Measurements from ENCODE around the gene PGA5. TPM values are rescaled to one million over a fixed set of nuclear protein-coding genes. Genes with fewer than 3 reads are reported as not detected.
"Not testable (repeated sequence)": the region's sequence is repeated elsewhere in the genome, so short reads cannot be mapped to it uniquely, and the experiment has no call there.

PGA5 gene
- total and polyA plus RNA-seq, 2 experiments from 2014 or later, result 0.45 to 0.52 TPM

DNA sequence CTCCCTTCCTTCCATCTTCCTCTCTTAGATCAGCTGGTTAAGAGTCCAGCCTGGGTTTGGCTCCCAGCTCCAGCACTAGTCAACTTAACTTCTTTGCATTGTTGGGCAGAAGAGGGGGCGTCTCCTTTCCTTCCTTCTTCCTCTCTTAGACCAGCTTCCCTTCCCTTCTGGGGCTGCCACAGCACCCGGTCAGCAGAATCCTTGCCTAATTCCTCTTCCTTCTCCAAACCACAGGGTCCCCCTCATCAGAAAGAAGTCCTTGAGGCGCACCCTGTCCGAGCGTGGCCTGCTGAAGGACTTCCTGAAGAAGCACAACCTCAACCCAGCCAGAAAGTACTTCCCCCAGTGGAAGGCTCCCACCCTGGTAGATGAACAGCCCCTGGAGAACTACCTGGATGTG lies 37.1 kb upstream of the PGA5 start:
- H3K4me3 Mint-ChIP-seq; H3K36me3 Mint-ChIP-seq (ENCODE audit: low read depth); H3K9me3 Mint-ChIP-seq; H3K4me3 ChIP-seq; H3K4me2 ChIP-seq; H3F3A ChIP-seq (replicated peaks; ENCODE audit: low read depth); H3K79me2 ChIP-seq (replicated peaks; ENCODE audit: insufficient read depth); DNase-seq (ENCODE audit: low spot score); H4K20me1 ChIP-seq (replicated peaks; ENCODE audit: insufficient read depth); H3K27ac ChIP-seq (ENCODE audit: low read depth); H3K27me3 ChIP-seq (ENCODE audit: insufficient read depth); H3K4me1 Mint-ChIP-seq; H3K27ac Mint-ChIP-seq; H3K4me1 ChIP-seq (ENCODE audit: insufficient read depth); H3K27me3 Mint-ChIP-seq (ENCODE audit: insufficient read depth, low read depth, poor library complexity); ATAC-seq; H2AFZ ChIP-seq; H3K9me2 ChIP-seq (ENCODE audit: insufficient read depth); H3K36me3 ChIP-seq (ENCODE audit: insufficient read depth): not testable (repeated sequence)

DNA sequence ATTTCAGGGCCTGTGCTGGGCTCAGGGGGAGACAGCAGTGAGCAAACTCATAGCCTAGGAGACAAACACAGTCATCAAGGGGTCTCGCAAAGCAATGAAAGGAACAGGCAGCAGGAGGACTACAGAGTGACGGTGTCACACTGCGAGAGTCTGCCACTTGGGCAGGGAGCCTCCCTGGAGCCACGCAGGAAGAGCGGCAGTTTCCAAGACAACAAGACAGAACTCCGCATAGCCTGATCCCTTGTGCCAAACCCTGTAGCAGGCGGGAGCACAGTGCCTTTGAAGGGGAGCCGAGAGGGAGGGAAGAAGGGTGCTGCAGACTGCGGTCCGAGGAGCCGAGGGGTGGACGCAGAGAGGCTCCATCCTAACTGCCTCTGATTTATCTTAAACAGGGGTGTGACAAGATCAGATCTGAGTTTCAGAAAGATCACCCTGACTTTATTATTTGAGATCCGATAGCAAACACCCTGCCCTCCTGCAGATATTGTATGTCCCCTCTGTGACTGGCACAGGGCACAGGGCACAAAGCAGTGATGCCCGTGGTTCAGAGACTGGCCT lies 36.4 kb upstream of the PGA5 start:
- H3K4me3 ChIP-seq; H3K9me2 ChIP-seq (ENCODE audit: insufficient read depth); H3K9me3 Mint-ChIP-seq; H3K36me3 Mint-ChIP-seq (ENCODE audit: low read depth); H2AFZ ChIP-seq; H3K27ac ChIP-seq (ENCODE audit: low read depth); H3K4me1 ChIP-seq (ENCODE audit: insufficient read depth); H3F3A ChIP-seq (replicated peaks; ENCODE audit: low read depth); DNase-seq (ENCODE audit: low spot score); H3K4me2 ChIP-seq; H3K27me3 ChIP-seq (ENCODE audit: insufficient read depth); H3K27me3 Mint-ChIP-seq (ENCODE audit: insufficient read depth, low read depth, poor library complexity); H3K79me2 ChIP-seq (replicated peaks; ENCODE audit: insufficient read depth); H4K20me1 ChIP-seq (replicated peaks; ENCODE audit: insufficient read depth); H3K27ac Mint-ChIP-seq; H3K4me3 Mint-ChIP-seq; H3K4me1 Mint-ChIP-seq; H3K36me3 ChIP-seq (ENCODE audit: insufficient read depth): not testable (repeated sequence)
- peak; percentile 30 for ATAC-seq

DNA sequence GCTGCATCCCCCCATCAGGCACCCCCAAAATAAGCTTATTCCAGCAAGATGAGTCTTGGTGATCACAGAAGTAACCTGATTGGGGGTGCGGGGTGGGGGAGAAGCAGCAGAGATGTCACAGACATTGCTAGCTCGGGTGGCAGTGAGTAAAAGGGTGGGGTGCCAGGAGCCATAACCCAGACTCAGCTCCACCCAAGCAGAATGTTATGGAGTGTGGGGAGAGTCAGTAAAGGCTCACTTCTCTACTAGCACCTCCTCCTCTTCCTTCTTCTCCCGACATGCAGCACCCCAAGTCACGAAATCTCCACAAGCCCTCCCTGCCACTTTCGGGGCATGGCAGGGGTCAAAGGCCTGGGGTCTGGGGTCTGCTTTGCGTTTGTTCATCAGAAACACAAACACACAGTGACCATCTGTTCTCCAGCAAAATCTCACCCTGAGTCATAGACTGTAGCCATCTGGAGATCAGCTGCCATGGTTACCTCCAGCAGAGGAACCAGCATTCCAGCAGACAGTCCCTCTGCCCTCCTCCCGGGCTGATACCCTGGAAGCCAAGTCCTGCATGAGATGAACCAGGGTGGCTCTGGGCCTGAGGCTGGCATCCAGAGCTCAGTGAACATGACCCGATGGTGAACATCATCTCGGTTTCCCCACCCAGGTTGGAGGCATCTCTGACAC lies 33.2 kb upstream of the PGA5 start:
- DNase-seq (ENCODE audit: low spot score); H3K27ac Mint-ChIP-seq; H3K4me1 ChIP-seq (ENCODE audit: insufficient read depth); H2AFZ ChIP-seq; H3K4me1 Mint-ChIP-seq; H3K36me3 ChIP-seq (ENCODE audit: insufficient read depth); H4K20me1 ChIP-seq (replicated peaks; ENCODE audit: insufficient read depth); H3K4me2 ChIP-seq; ATAC-seq; H3K27me3 ChIP-seq (ENCODE audit: insufficient read depth); H3K27me3 Mint-ChIP-seq (ENCODE audit: insufficient read depth, low read depth, poor library complexity); H3K9me2 ChIP-seq (ENCODE audit: insufficient read depth); H3K9me3 Mint-ChIP-seq; H3K4me3 ChIP-seq; H3K4me3 Mint-ChIP-seq; H3K27ac ChIP-seq (ENCODE audit: low read depth); H3K36me3 Mint-ChIP-seq (ENCODE audit: low read depth); H3F3A ChIP-seq (replicated peaks; ENCODE audit: low read depth); H3K79me2 ChIP-seq (replicated peaks; ENCODE audit: insufficient read depth): not testable (repeated sequence)

DNA sequence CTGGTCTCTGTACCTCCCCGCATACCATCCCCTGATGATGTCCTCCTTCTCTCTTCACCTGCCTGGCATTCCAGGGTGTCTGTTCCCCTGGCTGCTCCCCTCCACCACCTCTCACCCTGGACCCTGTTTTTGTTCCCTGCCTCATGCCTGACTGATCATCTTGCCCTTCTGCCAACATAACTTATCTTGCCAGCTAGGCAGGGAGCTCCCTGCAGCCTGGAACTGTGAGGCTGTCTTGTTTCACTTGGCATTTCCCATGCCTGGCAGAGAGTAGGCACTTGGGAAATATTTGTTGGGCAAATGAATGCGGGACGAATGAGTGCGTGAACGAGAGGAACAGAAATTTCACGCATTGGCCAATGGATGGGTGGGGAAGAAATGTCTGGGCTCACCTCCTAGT lies 30.3 kb upstream of the PGA5 start:
- not testable (repeated sequence) for H3K79me2 ChIP-seq (replicated peaks; ENCODE audit: insufficient read depth); ATAC-seq; H3K27ac Mint-ChIP-seq; H3K4me2 ChIP-seq; H2AFZ ChIP-seq; H3K36me3 ChIP-seq (ENCODE audit: insufficient read depth); DNase-seq (ENCODE audit: low spot score); H3K4me3 Mint-ChIP-seq; H3K27me3 Mint-ChIP-seq (ENCODE audit: insufficient read depth, low read depth, poor library complexity); H3K9me3 Mint-ChIP-seq; H3K9me2 ChIP-seq (ENCODE audit: insufficient read depth); H3K27ac ChIP-seq (ENCODE audit: low read depth); H3K36me3 Mint-ChIP-seq (ENCODE audit: low read depth); H4K20me1 ChIP-seq (replicated peaks; ENCODE audit: insufficient read depth); H3K4me1 ChIP-seq (ENCODE audit: insufficient read depth); H3K4me3 ChIP-seq; H3F3A ChIP-seq (replicated peaks; ENCODE audit: low read depth); H3K27me3 ChIP-seq (ENCODE audit: insufficient read depth); H3K4me1 Mint-ChIP-seq

DNA sequence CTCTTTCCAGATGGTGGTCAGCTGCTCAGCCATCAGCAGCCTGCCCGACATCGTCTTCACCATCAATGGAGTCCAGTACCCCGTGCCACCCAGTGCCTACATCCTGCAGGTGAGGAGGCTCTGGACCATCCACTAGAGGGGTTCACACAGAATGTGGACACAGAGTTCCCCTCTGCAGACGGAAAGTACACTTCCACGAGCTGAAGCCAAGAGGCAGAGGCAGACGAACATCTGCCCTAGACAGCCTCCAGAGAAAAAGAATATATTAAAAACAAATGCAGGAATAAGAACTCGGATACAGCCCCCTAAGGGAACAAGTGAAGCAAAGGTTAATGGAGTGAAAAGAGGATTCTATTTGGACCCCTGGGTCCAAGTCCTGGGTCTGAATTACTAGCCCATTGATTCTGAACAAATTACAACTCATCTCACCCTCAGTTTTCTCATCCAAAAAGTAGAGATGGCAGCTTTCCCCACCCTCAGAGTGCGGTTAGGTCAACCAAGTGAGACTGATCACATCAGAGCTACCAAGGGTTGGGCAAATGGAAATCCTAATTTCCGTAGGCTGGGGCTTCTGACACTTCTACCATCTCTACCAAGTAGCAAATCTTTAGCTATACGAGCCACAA lies 29.5 kb upstream of the PGA5 start:
- not testable (repeated sequence) for H3K9me3 Mint-ChIP-seq; H3K27me3 ChIP-seq (ENCODE audit: insufficient read depth); H3K36me3 Mint-ChIP-seq (ENCODE audit: low read depth); H2AFZ ChIP-seq; H4K20me1 ChIP-seq (replicated peaks; ENCODE audit: insufficient read depth); ATAC-seq; DNase-seq (ENCODE audit: low spot score); H3K27ac Mint-ChIP-seq; H3K4me3 ChIP-seq; H3K27ac ChIP-seq (ENCODE audit: low read depth); H3K4me2 ChIP-seq; H3K4me1 ChIP-seq (ENCODE audit: insufficient read depth); H3K36me3 ChIP-seq (ENCODE audit: insufficient read depth); H3F3A ChIP-seq (replicated peaks; ENCODE audit: low read depth); H3K79me2 ChIP-seq (replicated peaks; ENCODE audit: insufficient read depth); H3K9me2 ChIP-seq (ENCODE audit: insufficient read depth); H3K4me3 Mint-ChIP-seq; H3K4me1 Mint-ChIP-seq; H3K27me3 Mint-ChIP-seq (ENCODE audit: insufficient read depth, low read depth, poor library complexity)

DNA sequence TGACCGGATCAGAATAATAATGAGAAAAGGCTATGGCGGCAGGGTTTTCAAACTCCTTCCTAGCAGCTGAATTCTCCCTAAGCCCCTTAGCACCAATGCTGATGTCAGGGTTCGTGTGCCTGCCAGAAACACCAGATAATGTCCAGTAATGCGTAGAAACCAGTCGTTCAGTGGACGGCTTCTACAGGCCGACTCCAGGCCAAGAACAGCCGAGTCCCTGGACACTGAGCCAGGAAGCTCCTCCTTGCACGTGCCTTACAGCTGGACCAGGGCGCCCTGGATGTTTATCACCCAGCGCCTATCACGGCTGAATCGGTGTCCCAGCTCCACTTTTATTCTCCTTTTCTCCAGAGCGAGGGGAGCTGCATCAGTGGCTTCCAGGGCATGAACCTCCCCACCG lies 28.8 kb upstream of the PGA5 start:
- not testable (repeated sequence) for H4K20me1 ChIP-seq (replicated peaks; ENCODE audit: insufficient read depth); H3F3A ChIP-seq (replicated peaks; ENCODE audit: low read depth); H3K4me1 Mint-ChIP-seq; H3K36me3 Mint-ChIP-seq (ENCODE audit: low read depth); H3K79me2 ChIP-seq (replicated peaks; ENCODE audit: insufficient read depth); H3K4me1 ChIP-seq (ENCODE audit: insufficient read depth); DNase-seq (ENCODE audit: low spot score); H3K27ac Mint-ChIP-seq; H3K9me3 Mint-ChIP-seq; ATAC-seq; H3K36me3 ChIP-seq (ENCODE audit: insufficient read depth); H3K9me2 ChIP-seq (ENCODE audit: insufficient read depth); H3K4me3 ChIP-seq; H3K27me3 Mint-ChIP-seq (ENCODE audit: insufficient read depth, low read depth, poor library complexity); H2AFZ ChIP-seq; H3K4me3 Mint-ChIP-seq; H3K27me3 ChIP-seq (ENCODE audit: insufficient read depth); H3K27ac ChIP-seq (ENCODE audit: low read depth); H3K4me2 ChIP-seq
